T-helper 9 cell (primary cell): ENCODE data around the gene LRRC4B.

Experiments used
- DNase-seq: peaks from one replicate; pipeline ENCODE4 v3.0.0-alpha.2; 2020

Gene LRRC4B

DNA sequence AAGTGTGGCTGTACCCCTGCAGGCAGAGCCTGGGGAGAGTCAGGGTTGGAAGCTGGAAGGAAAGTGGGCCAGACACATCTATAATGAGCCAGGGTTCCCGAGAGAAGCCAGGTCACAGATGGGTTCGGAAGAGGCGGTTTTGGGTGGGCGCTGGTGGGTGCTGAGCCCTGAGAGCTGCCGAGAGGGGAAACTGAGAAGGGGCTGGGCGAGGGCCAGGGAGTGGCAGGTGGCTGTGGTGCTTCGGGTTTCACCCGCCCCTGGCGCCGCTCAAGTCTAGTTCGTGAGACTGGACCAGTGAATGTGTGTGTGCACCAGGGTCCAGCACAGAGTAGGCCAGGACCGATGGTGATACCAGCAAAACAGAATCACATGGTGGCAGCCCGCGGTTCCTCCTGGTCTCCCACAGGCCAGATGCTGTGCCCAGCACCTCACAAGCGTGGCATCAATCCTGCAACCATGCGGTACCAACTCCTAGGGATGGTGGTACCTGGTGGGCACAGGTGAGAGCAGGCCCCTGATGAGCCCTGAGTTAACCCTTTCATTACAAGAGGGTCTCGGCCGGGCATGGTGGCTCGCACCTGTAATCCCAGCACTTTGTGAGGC is 1.8 kb upstream of the LRRC4B start:
- no peak for DNase-seq

DNA sequence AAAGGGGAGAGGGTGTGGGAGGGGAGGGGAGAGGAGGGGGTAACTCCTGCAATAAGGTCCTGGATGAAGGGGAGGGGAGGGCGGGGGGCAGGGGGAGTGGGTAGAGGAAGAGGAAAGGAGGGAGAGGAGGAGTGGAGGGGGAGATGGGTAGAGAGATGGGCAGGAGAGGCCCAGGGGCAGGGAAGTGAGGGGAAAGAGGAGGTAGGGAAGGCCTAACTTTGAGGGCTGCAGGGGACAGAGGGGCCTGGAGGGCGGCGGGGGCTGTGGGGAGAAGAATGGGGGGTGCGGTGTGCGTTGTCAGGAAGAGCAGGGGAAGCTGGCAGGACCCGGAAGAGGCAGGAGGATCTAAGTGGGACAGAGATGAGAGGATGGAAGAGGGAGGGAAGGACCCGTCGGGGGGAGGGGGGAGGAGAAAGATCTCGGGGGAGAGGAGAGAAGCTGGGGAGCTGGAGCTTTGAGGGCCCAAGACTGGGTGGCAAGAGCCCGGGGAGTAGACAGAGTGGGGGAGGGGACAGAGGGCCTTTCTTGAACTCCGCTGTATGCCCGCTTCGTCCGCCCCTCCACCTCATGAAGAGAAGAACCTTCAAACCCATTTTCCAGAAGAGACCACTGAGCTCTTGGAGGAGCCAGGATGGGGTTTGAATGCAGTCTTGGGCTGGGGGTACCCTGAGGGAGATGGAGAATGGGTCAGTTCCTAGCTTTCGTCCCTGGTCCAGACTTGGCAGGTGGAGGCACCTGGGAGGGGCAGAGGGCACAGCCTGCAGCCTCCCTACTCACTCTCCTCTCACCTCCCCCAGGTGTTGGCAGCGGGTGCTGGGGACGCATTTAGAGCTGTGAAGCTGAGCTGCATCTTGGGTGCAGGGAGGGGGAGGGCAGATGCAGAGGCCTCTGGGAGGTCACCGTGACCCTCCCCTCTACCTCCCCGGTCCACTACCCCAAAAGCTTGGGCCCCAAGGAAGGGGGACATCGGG is 778 bp upstream of the LRRC4B start:
- DNase-seq, result no peak

DNA sequence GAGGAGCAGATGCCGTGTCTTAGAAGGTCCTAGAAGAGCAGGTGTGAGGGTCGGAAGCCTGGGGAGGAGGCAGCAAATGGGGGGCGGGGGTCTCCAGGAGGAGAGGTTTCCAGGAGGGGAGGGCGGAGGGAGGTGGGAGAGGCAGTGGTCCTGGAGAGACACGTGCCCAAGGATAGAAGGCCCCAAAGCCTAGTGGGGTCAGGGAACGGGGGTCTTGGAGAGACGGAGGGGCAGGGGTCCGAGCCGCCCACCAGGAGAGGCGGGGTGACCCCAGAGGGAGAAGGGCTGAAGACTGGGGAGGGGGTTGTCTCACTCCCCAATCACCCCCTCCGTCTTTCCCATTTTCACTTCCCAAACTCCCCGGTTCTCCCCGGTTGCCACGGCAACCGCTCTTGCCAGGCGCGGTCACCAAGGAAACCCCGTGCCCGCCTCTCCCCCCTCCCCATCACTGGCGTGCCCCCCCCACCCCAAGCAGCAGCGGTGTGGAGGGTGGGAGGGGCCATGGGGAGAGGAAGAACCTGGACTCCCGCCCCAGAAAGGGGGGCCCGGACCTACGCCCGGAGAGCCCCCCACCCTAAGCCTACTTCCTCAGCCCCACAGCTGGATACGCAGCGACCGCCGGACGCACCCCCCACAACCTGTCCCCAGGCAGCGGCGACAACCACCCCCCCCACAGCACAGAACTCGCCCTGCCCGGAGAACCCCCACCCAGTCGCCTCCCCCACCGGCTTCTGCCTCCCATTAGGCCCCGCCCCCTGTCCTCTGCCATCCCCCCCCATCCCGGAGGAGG is 988 bp downstream of the LRRC4B start:
- DNase-seq, result no peak

DNA sequence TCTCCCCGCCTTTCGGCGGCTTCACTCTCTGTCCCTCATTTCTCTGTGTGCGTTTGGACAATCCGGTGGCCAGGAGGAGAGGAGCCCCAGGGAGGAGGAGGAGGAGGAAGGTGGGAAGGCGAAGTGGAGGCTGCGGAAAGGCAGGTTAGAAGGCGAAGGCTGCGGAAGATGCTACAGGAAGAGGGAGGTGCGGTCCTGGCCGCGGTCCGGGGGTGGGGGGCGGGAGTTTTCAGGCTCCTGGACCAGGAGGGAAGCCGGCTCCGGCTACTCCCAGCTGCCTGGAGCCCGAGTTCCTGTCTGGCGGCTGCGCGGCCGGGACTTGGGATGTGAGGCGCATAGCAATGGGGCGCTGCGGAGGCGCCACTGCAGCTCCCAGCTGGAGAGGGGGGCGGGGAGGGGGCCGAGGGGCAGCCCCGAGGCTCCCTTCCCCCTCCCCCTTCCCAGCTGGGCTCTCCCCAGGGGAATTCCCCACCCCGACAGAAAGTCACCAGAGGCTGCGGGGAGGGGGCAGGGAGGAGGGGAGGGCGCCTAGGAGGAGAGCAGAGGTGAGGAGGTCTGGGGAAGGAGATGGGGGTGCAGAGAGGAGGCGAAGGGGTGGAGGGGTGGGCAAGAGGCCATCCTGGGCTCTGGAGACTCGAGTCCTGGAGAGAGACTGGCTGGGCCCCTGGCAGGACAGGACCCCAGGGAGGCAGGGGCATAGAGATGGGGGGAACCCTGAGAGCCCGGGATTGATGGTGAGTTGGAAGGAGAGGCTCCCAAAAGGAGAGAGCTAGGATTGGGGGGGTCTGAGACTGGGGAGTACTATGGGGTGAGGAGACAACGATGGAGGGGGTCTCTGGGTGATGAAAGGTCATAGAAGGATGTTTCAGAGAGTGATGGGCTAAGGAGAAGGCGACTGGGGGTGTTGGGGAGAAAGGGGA is 2.0 kb downstream of the LRRC4B start:
- DNase-seq, result no peak

DNA sequence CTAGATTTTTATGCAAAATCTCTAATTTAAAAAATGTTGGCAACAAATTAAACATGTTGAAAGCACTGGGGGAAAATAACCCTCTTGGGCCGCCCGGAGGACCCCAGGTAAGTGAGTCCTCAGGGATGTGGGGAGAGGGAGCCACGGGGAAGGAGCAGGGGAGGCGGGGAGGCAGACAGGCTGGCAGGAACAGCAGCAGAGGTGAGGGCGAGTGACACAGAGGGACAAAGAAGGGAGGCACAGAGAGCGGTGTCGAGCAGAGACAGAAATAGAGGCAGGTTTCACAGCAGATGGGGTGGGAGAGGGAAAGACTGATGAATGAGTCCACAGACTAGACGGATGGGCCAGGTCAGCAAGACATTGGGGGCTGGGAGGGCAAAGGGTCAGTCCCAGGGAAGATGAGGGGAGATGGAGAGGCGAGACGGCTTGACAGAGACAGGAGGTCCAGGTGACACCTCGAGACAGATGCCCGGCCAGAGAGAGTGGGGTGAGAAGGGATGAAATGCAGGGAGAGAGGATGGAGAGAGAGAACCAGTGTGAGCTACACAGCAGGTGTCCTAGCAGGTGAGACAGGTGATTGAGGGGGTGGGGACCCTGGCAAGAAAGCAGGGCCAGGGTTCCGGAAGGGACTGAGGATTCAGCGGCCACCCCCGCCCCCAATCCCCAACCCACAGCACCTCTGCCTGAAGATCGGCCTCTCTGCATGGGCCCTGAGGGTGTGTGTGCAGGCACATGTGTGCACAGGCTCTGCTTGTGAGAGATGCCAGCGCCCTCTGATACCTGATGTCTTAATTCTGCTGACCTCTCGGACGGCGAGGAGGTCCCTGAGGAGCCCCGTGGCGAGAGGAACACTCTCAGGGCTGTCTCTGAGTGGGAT is 3.8 kb downstream of the LRRC4B start:
- no peak for DNase-seq

DNA sequence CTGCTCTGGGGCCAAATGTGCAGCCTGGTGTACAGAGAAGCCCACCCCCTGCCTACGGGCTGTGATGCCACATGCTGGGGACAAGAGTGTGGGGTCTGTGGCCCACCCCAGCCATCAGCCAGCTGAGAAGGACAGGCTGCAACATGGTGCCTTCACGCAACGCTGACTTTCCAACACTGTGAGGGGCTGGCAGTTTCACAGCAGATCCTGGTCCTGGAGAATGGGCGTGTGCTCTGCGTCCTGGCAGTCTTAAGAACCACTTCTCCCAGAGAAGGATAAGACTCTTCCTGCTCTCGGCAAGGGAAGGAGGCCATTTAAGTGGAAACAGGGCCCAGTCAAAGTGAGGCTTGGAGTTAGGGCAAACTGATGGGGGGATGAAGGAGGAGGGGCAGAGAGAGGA is 4.6 kb downstream of the LRRC4B start:
- no peak for DNase-seq

DNA sequence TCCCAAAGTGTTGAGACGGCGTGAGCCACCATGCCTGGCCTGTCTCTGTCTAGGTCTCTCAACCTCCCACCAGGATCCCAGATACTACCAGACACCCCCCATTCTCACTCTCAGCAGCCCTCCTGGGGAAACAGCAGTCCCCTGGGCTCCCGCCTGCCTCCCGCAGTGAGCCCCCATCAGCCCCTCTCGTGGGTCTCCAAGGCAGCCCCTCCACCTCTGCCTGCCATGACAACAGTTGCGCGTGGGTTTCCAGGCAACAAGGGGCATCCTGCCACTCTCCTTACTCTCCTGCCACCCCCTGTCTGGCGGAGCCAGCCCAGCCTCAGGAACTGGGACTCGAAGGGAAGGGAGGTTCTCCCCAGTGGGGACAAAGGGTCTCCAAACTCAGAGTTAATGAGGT is 5.2 kb downstream of the LRRC4B start:
- DNase-seq, result no peak

DNA sequence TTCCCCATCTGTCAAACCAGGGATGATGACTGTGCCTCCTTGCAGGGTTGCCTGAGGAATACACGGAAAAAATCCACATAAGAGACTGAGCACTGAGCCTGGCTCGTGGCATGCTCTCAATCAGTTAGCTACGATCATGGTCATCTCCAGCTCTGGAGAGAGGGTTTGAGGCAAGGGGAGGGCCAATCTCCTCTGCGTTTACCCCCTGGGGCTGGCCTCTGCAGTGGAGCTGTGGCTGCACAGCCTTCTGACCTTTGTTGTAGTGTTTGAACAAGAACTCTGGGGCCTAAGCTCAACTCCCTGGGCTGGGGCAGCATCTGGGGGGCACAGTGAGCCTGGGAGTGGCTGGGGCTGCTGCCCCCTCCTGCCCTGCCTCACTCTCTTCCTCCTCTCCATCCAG is 5.9 kb downstream of the LRRC4B start:
- DNase-seq, result no peak

DNA sequence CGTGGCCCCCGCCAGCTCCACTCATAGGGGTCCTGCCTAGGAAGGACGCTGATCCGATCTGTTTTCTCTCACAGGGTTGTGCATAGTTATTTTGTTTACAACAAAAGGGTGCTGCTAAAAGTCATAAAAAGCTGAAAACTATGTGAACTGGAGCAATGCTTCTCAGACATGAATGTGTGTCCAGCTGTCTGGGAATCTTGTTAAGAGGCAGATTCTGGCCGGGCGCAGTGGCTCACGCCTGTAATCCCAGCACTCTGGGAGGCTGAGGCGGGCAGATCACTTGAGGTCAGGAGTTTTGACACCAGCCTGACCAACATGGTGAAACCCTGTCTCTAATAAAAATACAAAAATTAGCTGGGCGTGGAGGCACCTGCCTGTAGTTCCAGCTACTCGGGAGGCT is 8.6 kb downstream of the LRRC4B start:
- DNase-seq, result no peak

DNA sequence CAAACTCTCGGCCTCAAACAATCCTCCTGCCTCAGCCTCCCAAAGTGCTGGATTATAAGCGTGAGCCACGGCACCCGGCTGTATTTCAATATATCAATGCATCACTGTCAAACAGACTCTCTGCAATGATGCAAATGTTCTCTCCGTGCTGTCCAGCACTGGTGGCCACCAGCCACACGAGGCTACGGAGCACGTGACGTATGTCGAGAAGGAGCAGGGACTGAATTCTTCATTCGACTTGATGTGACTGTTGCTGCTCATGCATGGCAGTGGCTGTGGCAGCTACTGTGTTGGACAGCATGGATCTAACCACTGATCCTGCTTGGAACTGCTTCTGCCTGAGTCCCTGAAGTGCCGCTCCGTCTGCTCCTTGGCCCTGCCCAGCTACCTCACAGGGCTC is 9.8 kb downstream of the LRRC4B start:
- no peak for DNase-seq

DNA sequence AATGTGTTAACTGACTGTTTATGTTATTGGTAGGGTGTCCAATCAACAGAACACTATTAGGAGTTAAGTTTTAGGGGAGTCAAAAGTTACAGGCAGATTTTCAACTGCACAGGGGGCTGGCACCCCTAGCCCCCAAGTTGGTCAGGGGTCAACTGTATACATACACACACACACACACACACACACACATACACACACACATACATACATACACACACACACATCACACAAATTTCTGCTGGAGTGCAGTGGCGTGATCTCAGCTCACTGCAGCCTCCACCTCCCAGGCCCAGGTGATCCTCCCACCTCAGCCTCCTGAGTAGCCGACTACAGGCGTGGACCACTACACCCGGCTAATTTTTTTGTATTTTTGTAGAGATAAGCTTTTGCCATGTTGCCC is 10.2 kb downstream of the LRRC4B start:
- no peak for DNase-seq

DNA sequence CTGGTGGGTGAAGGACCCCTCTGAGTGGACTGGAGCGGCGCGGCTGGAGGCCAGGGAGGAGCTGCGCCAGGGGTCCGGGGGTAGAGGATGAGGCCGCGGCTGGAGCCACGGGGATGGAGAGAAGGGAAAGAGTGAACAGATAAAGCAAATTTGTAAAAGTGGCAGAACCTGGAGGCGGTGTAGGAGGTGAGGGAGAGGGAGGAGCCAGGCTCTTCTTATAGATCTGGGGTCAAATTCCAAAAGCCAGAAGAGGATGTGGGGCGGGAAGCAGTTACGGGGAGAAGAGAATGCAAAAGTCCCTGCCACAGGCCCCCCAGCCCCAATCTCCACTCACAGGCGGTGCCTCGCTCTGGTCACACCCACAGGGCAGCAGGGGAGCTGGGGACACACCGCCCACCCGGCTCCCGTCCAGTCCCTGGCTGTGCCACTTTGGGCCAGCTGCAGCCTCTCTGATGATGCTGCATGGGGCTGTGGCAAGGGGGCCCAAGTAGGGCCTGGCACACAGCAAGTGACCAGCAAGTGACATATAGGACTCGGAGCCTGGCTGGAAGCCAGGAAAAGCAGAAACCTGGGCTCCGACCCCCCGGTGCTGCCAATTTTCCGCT is 11.1 kb downstream of the LRRC4B start:
- no peak for DNase-seq

DNA sequence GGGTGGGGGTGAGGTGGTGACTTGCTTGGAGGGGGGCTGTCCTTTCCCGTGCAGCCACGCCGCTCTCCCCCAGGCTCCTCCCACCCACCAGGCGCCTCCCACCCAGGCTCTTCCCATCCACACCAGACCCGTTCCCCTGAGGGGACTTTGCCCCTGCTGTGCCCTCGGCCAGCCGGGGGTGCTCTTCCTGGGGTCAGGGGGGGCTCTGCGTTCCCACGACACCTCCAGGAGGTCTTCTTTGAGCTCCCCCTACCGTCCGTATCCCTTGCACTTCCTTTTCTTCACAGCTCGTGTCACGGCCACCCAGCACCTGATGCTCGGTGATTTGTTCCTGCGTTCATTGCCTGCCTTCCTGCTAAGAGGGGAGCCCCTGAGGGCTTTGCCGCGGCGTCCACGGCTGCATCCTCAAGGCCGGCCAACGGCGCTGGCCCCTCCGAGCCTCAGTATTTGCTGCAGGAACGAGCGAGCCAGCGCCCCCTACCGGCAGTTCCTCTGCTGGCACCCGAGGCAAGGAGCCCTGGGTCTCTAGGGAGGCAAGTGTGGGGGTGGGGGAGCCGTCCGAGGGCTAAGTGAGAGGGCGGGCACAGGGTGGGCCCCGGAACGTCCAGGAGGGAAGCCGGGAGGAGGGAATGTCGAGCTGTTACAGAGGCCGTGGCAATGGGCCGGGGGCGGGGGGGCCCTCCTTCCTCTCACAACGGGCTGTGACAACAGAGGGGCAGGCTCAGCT is 11.8 kb downstream of the LRRC4B start:
- DNase-seq, result peak; percentile 75

DNA sequence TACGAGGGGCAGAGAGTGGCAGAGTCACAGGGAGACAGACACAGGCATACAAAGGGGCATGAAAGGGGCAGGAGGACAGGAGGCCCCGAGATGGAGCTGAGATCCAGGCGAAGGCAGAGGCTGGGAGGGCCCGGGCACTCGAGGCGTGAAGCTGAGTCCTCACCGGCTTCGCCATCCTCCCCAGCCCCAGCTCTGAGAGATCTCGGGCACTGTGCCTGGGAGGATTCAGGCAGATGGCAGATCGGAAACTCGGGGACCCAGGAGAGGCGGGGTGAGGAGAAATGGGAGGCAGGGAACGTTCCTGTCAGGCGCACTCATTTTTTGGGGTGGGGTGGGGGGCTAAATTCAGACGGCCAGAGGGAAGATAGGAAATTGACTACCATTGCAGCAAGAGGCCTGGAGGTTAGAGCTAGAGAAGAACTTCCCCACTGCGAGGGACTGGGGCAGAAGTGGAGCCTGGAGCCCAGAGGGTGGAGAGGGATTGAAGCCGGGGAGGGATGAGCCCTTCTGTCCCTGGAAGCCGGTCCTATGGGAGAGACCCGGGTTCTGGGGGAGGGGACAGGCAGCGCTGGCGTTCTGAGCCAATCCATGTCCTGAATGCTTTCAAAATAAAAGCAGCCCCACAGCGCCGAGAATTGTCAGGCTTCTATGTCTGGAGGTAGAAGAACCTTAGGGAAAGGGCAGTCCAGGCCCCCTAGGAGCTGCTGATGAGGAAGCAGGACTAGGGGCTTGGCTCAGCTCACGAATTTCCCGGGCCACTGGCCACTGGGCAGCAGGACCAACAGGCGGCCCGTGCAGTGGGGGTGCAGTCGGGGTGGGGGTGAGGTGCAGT is 12.6 kb downstream of the LRRC4B start:
- no peak for DNase-seq

DNA sequence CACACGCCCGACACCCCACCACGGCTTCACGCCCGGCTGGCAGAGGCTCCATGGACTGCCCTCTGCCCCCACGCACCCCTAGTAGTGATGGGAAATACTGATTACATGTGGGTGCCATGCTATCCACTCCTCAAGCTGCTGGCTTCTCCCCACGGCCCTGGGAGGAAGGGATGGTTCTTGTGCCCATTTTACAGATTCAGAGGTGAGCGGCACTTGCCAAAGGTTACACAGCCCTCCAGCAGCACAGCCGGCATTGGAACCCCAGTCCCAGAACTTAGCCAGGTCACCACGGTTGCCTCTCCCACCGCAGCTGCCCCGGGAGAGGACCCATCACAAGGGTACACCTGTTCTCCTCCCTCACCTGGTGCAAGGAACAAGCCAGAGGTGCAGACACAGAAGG is 13.2 kb downstream of the LRRC4B start:
- no peak for DNase-seq

DNA sequence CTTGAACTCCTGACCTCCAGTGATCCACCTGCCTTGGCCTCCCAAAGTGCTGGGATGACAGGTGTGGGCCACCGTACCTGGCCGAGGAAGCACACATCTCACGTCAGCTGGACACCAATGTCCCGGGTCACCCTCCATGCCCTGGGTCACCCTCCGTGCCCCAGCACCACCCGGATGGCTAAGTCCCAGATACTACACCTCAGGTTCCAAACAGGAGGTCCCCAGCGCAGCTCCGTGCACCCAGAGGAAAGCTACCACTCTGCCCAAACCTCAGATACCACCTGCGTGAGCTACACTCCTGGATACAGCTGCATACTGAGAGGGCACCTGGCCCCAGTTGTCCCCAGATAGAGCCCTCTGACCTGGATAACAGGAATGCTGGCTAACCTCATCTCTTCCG is 14.0 kb downstream of the LRRC4B start:
- no peak for DNase-seq

DNA sequence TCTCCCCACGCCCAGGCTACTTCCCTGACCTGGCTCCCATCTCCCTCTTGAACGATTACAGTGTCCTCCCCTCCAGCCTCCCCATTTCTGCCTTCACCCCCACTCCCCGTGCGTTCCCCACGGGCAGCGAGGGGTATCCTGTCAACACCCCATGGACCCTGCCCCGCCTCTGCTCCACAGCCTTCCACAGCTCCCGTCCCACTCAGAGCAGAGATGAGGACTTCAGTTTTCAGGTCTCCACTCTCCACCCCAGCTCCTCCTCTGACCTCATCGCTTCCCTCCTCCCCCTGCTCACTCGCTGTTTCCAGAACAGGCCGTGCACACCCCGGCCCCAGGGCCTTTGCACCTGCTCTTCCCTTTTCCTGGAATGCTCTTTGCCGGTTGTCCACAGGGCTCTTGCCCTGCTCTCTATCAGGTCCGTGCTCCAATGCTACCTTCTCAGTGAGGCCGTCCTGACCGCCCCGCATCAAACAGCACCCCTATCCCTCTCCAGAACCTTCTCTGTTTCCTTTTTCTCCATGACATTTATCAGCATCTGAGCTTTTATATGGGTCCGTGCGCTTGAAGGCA is 15.0 kb downstream of the LRRC4B start:
- no peak for DNase-seq

DNA sequence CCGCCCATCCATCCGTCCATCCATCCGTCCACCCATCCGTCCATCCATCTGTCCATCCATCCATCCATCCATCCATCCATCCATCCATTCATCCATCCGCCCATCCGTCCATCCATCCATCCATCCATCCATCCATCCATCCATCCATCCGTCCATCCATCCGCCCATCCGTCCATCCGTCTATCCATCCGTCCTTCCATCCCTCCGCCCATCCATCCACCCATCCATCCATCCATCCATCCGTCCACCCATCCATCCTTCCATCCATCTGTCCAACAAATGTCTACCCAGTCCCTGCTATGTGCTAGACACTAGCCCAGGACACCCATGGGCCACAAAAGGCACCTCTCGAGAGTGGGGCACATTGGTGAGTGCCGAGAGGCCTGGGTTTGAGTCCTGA is 15.7 kb downstream of the LRRC4B start:
- DNase-seq, result no peak

DNA sequence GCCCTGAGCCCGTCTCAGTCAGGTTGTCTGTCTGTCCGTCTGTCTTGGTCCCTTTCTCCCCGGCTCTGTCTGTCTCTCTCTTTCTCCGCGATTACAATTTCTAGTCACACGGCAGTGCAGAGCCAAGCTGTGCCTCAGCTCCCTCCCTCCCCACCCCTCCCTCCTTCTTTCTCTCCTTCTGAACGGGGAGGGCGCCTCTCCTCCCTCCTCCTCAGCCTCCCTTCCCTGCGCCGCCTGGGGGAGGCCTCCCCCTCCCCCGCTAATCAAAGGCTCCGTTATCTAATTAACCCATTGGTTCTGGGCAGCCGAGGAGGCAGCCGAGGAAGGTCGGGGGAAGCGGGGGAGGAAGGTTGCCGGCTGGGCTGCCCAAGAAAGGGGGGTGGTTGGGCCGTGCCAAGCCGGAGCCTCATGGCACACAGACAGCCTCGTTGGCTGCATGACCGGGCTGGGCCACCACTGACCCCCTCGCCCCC is 16.5 kb downstream of the LRRC4B start:
- no peak for DNase-seq
